ENCODE results near the gene BIRC2. TPM values are rescaled to one million over a fixed set of nuclear protein-coding genes. Genes with fewer than 3 reads are reported as not detected.

The BIRC2 gene
- total RNA-seq, 1 donor from 2014 or later, result 69.9 TPM

DNA sequence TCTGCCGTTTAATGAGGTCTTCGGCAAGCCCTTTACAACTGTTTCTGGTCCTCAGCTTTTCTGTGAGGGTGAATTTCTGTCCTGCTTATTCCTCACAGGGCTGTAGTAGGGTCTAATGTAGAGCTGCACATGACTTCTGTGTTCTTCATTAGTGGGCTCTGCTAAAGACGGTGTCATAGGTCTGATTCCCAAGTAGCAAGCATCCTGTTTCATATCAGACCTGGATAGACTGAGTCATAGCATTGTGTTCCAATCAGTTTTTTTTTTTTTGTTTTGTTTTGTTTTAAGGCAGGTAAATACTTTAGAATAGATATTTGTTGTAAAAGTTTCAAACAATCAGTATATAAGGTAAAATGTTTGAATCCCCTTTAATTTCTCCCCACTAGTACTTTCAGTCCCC lies 35.4 kb downstream of the BIRC2 start:
- Mint-ChIP-seq H3K27me3 (ENCODE audit: low read depth, unreplicated experiment) (no peaks in the 10 kb centered on the region), H3K36me3 (ENCODE audit: low read depth, unreplicated experiment) (peaks cover 24% of the 10 kb centered on the region), H3K9me3 (ENCODE audit: unreplicated experiment) (no peaks in the 10 kb centered on the region), H3K4me1 (ENCODE audit: low read depth, unreplicated experiment) (peaks cover 31% of the 10 kb centered on the region), H3K4me3 (ENCODE audit: unreplicated experiment) (no peak overlapping the region), H3K27ac (ENCODE audit: unreplicated experiment) (no peak overlapping the region)
- H4K20me1 ChIP-seq (ENCODE audit: insufficient read depth, low read length), result peaks cover 17% of the 10 kb centered on the region
- H2AFZ ChIP-seq (ENCODE audit: low read depth, low read length), result no peak overlapping the region
- no peak overlapping the region for H3K4me2 ChIP-seq (ENCODE audit: low read length)
- peaks cover 47% of the 10 kb centered on the region for H3K36me3 ChIP-seq (ENCODE audit: insufficient read depth, low read length)
- DNase-seq (ENCODE audit: low read depth) (no peak), FAIRE-seq (no peak)
- H3K27me3 ChIP-seq (ENCODE audit: insufficient read depth, low read length), result no peaks in the 10 kb centered on the region
- no peaks in the 10 kb centered on the region for H3K4me1 ChIP-seq (ENCODE audit: insufficient read depth, low read length)
- TF ChIP-seq, protein P1, sequence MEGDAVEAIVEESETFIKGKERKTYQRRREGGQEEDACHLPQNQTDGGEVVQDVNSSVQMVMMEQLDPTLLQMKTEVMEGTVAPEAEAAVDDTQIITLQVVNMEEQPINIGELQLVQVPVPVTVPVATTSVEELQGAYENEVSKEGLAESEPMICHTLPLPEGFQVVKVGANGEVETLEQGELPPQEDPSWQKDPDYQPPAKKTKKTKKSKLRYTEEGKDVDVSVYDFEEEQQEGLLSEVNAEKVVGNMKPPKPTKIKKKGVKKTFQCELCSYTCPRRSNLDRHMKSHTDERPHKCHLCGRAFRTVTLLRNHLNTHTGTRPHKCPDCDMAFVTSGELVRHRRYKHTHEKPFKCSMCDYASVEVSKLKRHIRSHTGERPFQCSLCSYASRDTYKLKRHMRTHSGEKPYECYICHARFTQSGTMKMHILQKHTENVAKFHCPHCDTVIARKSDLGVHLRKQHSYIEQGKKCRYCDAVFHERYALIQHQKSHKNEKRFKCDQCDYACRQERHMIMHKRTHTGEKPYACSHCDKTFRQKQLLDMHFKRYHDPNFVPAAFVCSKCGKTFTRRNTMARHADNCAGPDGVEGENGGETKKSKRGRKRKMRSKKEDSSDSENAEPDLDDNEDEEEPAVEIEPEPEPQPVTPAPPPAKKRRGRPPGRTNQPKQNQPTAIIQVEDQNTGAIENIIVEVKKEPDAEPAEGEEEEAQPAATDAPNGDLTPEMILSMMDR (IDR thresholded peaks at IDR 0.05; ENCODE audit: insufficient read depth, low read depth, low read length), result no peak
- TF ChIP-seq EZH2 (IDR thresholded peaks at IDR 0.05; ENCODE audit: insufficient read depth, low read length), result no peak
- no peaks in the 10 kb centered on the region for H3K9me3 ChIP-seq (ENCODE audit: insufficient read depth, low read depth, low read length)
- H3K4me3 ChIP-seq (ENCODE audit: insufficient read depth, low read depth, low read length), result no peak overlapping the region
- no peak overlapping the region for H3K27ac ChIP-seq (ENCODE audit: low read depth, low read length)
- no peak overlapping the region for H3K9ac ChIP-seq (ENCODE audit: low read length)
- H3K79me2 ChIP-seq (ENCODE audit: insufficient read depth, low read length), result peaks cover 6% of the 10 kb centered on the region

GRCh38 chr11:102383839-102384238 lies 36.8 kb downstream of the BIRC2 start:
- Histone ChIP-seq H3K27ac (ENCODE audit: low read depth, low read length) (no peak overlapping the region), H3K4me2 (ENCODE audit: low read length) (no peak overlapping the region), H3K9ac (ENCODE audit: low read length) (no peak overlapping the region), H2AFZ (ENCODE audit: low read depth, low read length) (no peak overlapping the region), H3K27me3 (ENCODE audit: insufficient read depth, low read length) (no peaks in the 10 kb centered on the region), H3K4me1 (ENCODE audit: insufficient read depth, low read length) (no peaks in the 10 kb centered on the region), H3K36me3 (ENCODE audit: insufficient read depth, low read length) (peaks cover 45% of the 10 kb centered on the region), H3K79me2 (ENCODE audit: insufficient read depth, low read length) (no peaks in the 10 kb centered on the region), H3K9me3 (ENCODE audit: insufficient read depth, low read depth, low read length) (no peaks in the 10 kb centered on the region), H4K20me1 (ENCODE audit: insufficient read depth, low read length) (peaks cover 10% of the 10 kb centered on the region), H3K4me3 (ENCODE audit: insufficient read depth, low read depth, low read length) (no peak overlapping the region)
- TF ChIP-seq, protein P1 (IDR thresholded peaks at IDR 0.05; ENCODE audit: insufficient read depth, low read depth, low read length), result no peak
- no peak for TF ChIP-seq EZH2 (IDR thresholded peaks at IDR 0.05; ENCODE audit: insufficient read depth, low read length)
- FAIRE-seq, result no peak
- DNase-seq (ENCODE audit: low read depth), result no peak
- Mint-ChIP-seq H3K9me3 (ENCODE audit: unreplicated experiment) (peaks cover 2% of the 10 kb centered on the region), H3K4me1 (ENCODE audit: low read depth, unreplicated experiment) (peaks cover 22% of the 10 kb centered on the region), H3K27ac (ENCODE audit: unreplicated experiment) (no peak overlapping the region), H3K4me3 (ENCODE audit: unreplicated experiment) (no peak overlapping the region), H3K36me3 (ENCODE audit: low read depth, unreplicated experiment) (peaks cover 25% of the 10 kb centered on the region), H3K27me3 (ENCODE audit: low read depth, unreplicated experiment) (no peaks in the 10 kb centered on the region)

- no peak overlapping the region for H3K9ac ChIP-seq (ENCODE audit: low read length)
- no peaks in the 10 kb centered on the region for H3K27me3 Mint-ChIP-seq (ENCODE audit: low read depth, unreplicated experiment)
- no peaks in the 10 kb centered on the region for H3K27me3 ChIP-seq (ENCODE audit: insufficient read depth, low read length)
- no peaks in the 10 kb centered on the region for H3K9me3 ChIP-seq (ENCODE audit: insufficient read depth, low read depth, low read length)
- H4K20me1 ChIP-seq (ENCODE audit: insufficient read depth, low read length), result peaks cover 7% of the 10 kb centered on the region
- no peaks in the 10 kb centered on the region for H3K79me2 ChIP-seq (ENCODE audit: insufficient read depth, low read length)
- H3K9me3 Mint-ChIP-seq (ENCODE audit: unreplicated experiment), result peaks cover 2% of the 10 kb centered on the region
- H3K4me1 ChIP-seq (ENCODE audit: insufficient read depth, low read length), result no peaks in the 10 kb centered on the region
- peaks cover 30% of the 10 kb centered on the region for H3K36me3 Mint-ChIP-seq (ENCODE audit: low read depth, unreplicated experiment)
- TF ChIP-seq EZH2 (IDR thresholded peaks at IDR 0.05; ENCODE audit: insufficient read depth, low read length), result no peak
- TF ChIP-seq, protein P1 (IDR thresholded peaks at IDR 0.05; ENCODE audit: insufficient read depth, low read depth, low read length), result no peak
- DNase-seq (ENCODE audit: low read depth) (no peak), FAIRE-seq (no peak)
- H3K4me2 ChIP-seq (ENCODE audit: low read length), result no peak overlapping the region
- no peak overlapping the region for H3K27ac ChIP-seq (ENCODE audit: low read depth, low read length)
- no peak overlapping the region for H3K27ac Mint-ChIP-seq (ENCODE audit: unreplicated experiment)
- no peak overlapping the region for H3K4me3 ChIP-seq (ENCODE audit: insufficient read depth, low read depth, low read length)
- peaks cover 45% of the 10 kb centered on the region for H3K36me3 ChIP-seq (ENCODE audit: insufficient read depth, low read length)
- peaks cover 22% of the 10 kb centered on the region for H3K4me1 Mint-ChIP-seq (ENCODE audit: low read depth, unreplicated experiment)
- H3K4me3 Mint-ChIP-seq (ENCODE audit: unreplicated experiment), result no peak overlapping the region
- no peak overlapping the region for H2AFZ ChIP-seq (ENCODE audit: low read depth, low read length)
These were observed 37.5 kb downstream of the BIRC2 start for GRCh38 chr11:102384419-102385079.

All from astrocyte (in vitro differentiated cells and primary cell).